Loucy (cell line): ENCODE results near the gene LAMA4.
"Not testable (repeated sequence)": the region's sequence is repeated elsewhere in the genome, so short reads cannot be mapped to it uniquely, and the experiment has no call there.

ENCODE experiments used
- H2AFZ ChIP-seq: fragments of 200-600 bp; sonication (generic); 2 replicates; pipeline ENCODE4 v1.6.0; 2016; ENCODE audit warnings: antibody characterized with exemption, mild to moderate bottlenecking, low read length, moderate library complexity
- H3F3A ChIP-seq: fragments of 200-600 bp; 2 replicates; pipeline ENCODE4 v1.6.0; 2016; ENCODE audit warnings: antibody characterized with exemption, low read depth, mild to moderate bottlenecking
- H3K27me3 ChIP-seq: fragments of 200-600 bp; sonication (generic); 2 replicates; pipeline ENCODE4 v1.6.1; 2014; ENCODE audit warnings: low read length, mild to moderate bottlenecking; ENCODE audit not compliant: insufficient read depth, poor library complexity, severe bottlenecking
- H3K36me3 ChIP-seq: fragments of 200-600 bp; sonication (generic); 2 replicates; pipeline ENCODE4 v1.6.1; 2016; ENCODE audit warnings: low read length; ENCODE audit not compliant: insufficient read depth
- H3K4me1 ChIP-seq: fragments of 200-600 bp; sonication (generic); 2 replicates; pipeline ENCODE4 v1.5.1; 2014; ENCODE audit warnings: low read length, mild to moderate bottlenecking; ENCODE audit not compliant: insufficient read depth, poor library complexity, severe bottlenecking
- H3K4me2 ChIP-seq: fragments of 200-600 bp; sonication (generic); 2 replicates; pipeline ENCODE4 v1.6.0; 2014; ENCODE audit warnings: antibody characterized with exemption, low read length, low read depth, mild to moderate bottlenecking; ENCODE audit not compliant: poor library complexity, severe bottlenecking
- H3K4me3 ChIP-seq: fragments of 200-600 bp; sonication (generic); 2 replicates; pipeline ENCODE4 v1.5.1; 2014; ENCODE audit warnings: low read length, mild to moderate bottlenecking, mixed read lengths; ENCODE audit not compliant: poor library complexity, severe bottlenecking
- H3K79me2 ChIP-seq: fragments of 200-600 bp; sonication (generic); 2 replicates; pipeline ENCODE4 v1.6.1; 2014; ENCODE audit warnings: low read length; ENCODE audit not compliant: insufficient read depth
- H3K9ac ChIP-seq: fragments of 200-600 bp; sonication (generic); 2 replicates; pipeline ENCODE4 v1.6.0; 2014; ENCODE audit warnings: mild to moderate bottlenecking, low read depth, low read length, moderate library complexity; ENCODE audit not compliant: poor library complexity, severe bottlenecking
- H3K9me2 ChIP-seq: fragments of 200-600 bp; sonication (generic); replicated peaks from 2 replicates; pipeline ENCODE4 v1.6.1; 2016; ENCODE audit warnings: low read depth, low read length, mixed read lengths
- H3K9me3 ChIP-seq: fragments of 200-600 bp; sonication (generic); 2 replicates; pipeline ENCODE4 v1.6.1; 2014; ENCODE audit warnings: mild to moderate bottlenecking, antibody characterized with exemption, low read length, low read depth; ENCODE audit not compliant: insufficient read depth
- H4K20me1 ChIP-seq: fragments of 200-600 bp; sonication (generic); 2 replicates; pipeline ENCODE4 v1.6.0; 2014; ENCODE audit warnings: antibody characterized with exemption, low read length, mild to moderate bottlenecking; ENCODE audit not compliant: insufficient read depth, poor library complexity, severe bottlenecking
- CTCF ChIP-seq: fragments of 200-600 bp; sonication (generic); conservative IDR thresholded peaks from 2 replicates; pipeline ENCODE4 v1.5.1; 2014; ENCODE audit warnings: mild to moderate bottlenecking, antibody characterized with exemption, low read length
- EZH2phosphoT487 ChIP-seq: fragments of 200-600 bp; IDR thresholded peaks from 2 replicates; pipeline ENCODE4 v1.6.1; 2018; ENCODE audit warnings: antibody characterized with exemption, mild to moderate bottlenecking, moderate library complexity, borderline replicate concordance

LAMA4 gene

GRCh38 chr6:112204350-112204706, 50.0 kb downstream of the LAMA4 start:
- no peaks in the 10 kb centered on the region for H3K9me3 ChIP-seq
- no peaks in the 10 kb centered on the region for H3K79me2 ChIP-seq
- no peaks in the 10 kb centered on the region for H3K36me3 ChIP-seq
- H3K4me2 ChIP-seq, result no peak overlapping the region
- no peak overlapping the region for H2AFZ ChIP-seq
- H3K4me1 ChIP-seq, result no peaks in the 10 kb centered on the region
- no peak for TF ChIP-seq EZH2phosphoT487
- no peak for TF ChIP-seq CTCF
- no peak overlapping the region for H3K9ac ChIP-seq
- no peaks in the 10 kb centered on the region for H3K9me2 ChIP-seq
- H4K20me1 ChIP-seq, result no peaks in the 10 kb centered on the region
- H3K27me3 ChIP-seq, result peaks cover 25% of the 10 kb centered on the region
- H3K4me3 ChIP-seq, result no peak overlapping the region
- no peaks in the 10 kb centered on the region for H3F3A ChIP-seq

- Histone ChIP-seq H3K79me2 (no peaks in the 10 kb centered on the region), H3K9ac (no peak overlapping the region), H4K20me1 (no peaks in the 10 kb centered on the region), H3K27me3 (peaks cover 19% of the 10 kb centered on the region), H3K4me1 (no peaks in the 10 kb centered on the region), H3K36me3 (no peaks in the 10 kb centered on the region), H3K4me2 (no peak overlapping the region), H3F3A (no peaks in the 10 kb centered on the region), H3K9me2 (no peaks in the 10 kb centered on the region), H2AFZ (no peak overlapping the region), H3K9me3 (no peaks in the 10 kb centered on the region), H3K4me3 (no peak overlapping the region)
- no peak for TF ChIP-seq CTCF
- TF ChIP-seq EZH2phosphoT487, result no peak
Measured at GRCh38 chr6:112203577-112204349, 50.6 kb downstream of the LAMA4 start.

- Histone ChIP-seq H3K9me3 (no peaks in the 10 kb centered on the region), H3K79me2 (no peaks in the 10 kb centered on the region), H3K4me2 (no peak overlapping the region), H3K36me3 (no peaks in the 10 kb centered on the region), H2AFZ (no peak overlapping the region), H3K4me1 (no peaks in the 10 kb centered on the region), H3K27me3 (peaks cover 18% of the 10 kb centered on the region), H3K4me3 (no peak overlapping the region), H3K9me2 (no peaks in the 10 kb centered on the region), H4K20me1 (no peaks in the 10 kb centered on the region), H3K9ac (no peak overlapping the region), H3F3A (no peaks in the 10 kb centered on the region)
- TF ChIP-seq EZH2phosphoT487 (no peak), CTCF (no peak)
Measured at GRCh38 chr6:112202639-112203341, 51.6 kb downstream of the LAMA4 start.

GRCh38 chr6:112200185-112200914, 54.0 kb downstream of the LAMA4 start:
- not testable (repeated sequence) for H3K9me2 ChIP-seq, H3K36me3 ChIP-seq, H3K4me3 ChIP-seq, H3K9me3 ChIP-seq, H2AFZ ChIP-seq, H3K79me2 ChIP-seq, H3K9ac ChIP-seq, H4K20me1 ChIP-seq, H3K4me2 ChIP-seq, H3F3A ChIP-seq, H3K4me1 ChIP-seq
- H3K27me3 ChIP-seq, result peaks cover 18% of the 10 kb centered on the region
